ENCODE measurements around the gene SELENON. TPM values are rescaled to one million over a fixed set of nuclear protein-coding genes. Genes with fewer than 3 reads are reported as not detected.

The SELENON gene
- total RNA-seq, 4 donors from 2014 or later, result 19.7 to 34.5 (median 24.5) TPM

DNA sequence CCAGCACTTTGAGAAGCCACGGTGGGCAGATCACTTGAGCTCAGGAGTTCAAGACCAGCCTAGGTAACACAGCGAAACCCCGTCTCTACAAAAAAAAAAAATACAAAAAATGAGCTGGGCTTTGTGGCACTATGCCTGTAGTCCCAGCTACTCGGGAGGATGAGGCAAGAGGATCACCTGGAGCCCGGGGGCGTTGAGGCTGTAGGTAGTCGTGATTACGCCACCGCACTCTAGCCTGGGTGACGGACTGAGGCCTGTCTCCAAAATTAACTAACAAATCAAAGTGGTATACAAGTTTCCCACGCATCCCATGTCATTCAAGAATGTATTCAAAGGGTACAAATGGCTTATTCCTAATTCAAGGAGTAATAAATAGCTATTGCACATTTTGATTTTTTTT lies 56.9 kb downstream of the SELENON start:
- WGBS, 2 donors, result 77 to 81% methylated on average over 10 to 11 of the region's 11 CpGs
- H3K4me3 ChIP-seq, result no peak overlapping the region
- H3K36me3 ChIP-seq, result no peaks in the 10 kb centered on the region
- peaks cover 9 to 34% (median 12%) of the 10 kb centered on the region in 3 donors for H3K4me1 ChIP-seq
- DNase-seq, result no peak
- H3K9me3 ChIP-seq, result no peaks in the 10 kb centered on the region
- intact Hi-C loops (cut with DNase I), result no loop called here
- H3K27ac ChIP-seq, result no peak overlapping the region
- H3K27me3 ChIP-seq, result no peaks in the 10 kb centered on the region
- no peak for TF ChIP-seq POLR2A (IDR thresholded peaks at IDR 0.05)
- TF ChIP-seq, protein P1, sequence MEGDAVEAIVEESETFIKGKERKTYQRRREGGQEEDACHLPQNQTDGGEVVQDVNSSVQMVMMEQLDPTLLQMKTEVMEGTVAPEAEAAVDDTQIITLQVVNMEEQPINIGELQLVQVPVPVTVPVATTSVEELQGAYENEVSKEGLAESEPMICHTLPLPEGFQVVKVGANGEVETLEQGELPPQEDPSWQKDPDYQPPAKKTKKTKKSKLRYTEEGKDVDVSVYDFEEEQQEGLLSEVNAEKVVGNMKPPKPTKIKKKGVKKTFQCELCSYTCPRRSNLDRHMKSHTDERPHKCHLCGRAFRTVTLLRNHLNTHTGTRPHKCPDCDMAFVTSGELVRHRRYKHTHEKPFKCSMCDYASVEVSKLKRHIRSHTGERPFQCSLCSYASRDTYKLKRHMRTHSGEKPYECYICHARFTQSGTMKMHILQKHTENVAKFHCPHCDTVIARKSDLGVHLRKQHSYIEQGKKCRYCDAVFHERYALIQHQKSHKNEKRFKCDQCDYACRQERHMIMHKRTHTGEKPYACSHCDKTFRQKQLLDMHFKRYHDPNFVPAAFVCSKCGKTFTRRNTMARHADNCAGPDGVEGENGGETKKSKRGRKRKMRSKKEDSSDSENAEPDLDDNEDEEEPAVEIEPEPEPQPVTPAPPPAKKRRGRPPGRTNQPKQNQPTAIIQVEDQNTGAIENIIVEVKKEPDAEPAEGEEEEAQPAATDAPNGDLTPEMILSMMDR (IDR thresholded peaks at IDR 0.05), result no peak

DNA sequence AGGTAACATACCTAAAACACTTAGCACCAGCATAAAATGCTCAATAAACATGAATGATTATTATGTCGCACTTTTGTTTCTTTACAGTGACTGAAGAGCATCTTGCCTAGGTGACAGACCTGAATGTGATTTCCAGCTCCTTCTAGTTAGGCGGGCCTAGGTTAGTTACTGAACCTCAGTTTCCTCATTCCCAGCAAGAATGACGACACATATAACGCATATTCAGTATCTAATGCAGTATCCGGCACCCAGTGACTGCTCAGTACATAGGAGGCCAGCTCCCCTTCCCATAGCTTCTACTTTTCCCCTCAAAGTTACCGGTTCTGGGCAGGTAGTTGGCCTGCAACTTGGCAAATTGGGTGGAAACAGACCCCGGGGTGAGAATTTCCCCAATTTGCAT lies 58.5 kb downstream of the SELENON start:
- Histone ChIP-seq H3K4me3 (peak overlapping the region in 3 of 4 donors; percentile 51 to 63 (median 52)), H3K27ac (no peak overlapping the region), H3K27me3 (no peaks in the 10 kb centered on the region), H3K9me3 (no peaks in the 10 kb centered on the region), H3K36me3 (peaks cover 0 to 14% (median 0%) of the 10 kb centered on the region in 3 donors), H3K4me1 (peaks cover 9 to 49% (median 12%) of the 10 kb centered on the region in 3 donors)
- 21 to 41% methylated on average over 7 of the region's 7 CpGs for WGBS, 2 donors
- no peak for DNase-seq
- no peak for TF ChIP-seq POLR2A (IDR thresholded peaks at IDR 0.05)
- TF ChIP-seq, protein P1 (IDR thresholded peaks at IDR 0.05), result no peak
- intact Hi-C loops (cut with DNase I), result no loop called here

DNA sequence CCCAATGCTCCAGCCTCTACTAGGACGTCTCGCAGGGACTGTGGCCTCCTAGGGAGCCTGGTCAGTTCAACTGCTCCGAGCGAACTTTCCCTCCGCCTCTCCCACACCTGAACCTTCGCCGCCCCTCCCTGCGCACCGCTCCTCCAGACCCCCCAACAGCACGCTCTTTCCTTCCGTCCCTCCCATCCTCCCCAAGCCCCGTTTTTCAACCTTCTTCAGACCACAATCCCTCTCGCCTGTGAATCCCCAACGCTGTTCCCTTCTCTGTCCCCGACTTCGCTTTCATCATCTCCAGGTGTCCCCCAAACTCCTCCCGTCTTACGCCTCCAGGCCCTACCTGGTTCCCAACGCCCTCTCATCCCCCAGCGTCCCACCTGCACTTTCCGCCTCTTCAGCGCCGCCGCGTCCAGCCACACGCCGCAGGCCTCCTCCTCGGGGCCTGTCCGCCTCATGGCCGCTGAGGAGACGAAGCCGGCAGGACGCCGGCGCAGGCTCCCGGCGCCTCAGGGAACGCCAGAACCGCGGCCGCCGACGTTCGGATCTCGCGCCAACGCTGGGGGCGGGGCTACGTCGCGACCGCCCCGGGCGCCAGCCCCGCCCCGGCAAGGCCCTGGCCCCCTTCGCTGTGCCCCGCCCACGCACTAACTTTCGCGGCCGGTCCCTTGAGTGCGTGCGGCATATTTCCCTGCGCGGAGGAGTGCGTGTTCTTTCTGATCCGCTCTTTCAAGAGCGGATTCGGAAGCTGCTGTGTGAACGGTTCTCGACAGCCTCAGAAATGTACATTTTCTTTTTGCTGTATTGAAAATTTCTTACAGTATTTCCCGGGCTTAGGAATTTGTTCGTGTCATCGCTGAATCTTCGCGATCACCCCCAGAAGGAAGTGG lies 59.2 kb downstream of the SELENON start, which contains the start of gene AUNIP:
TSS of gene AUNIP (minus strand) at position 552 of the 884 bp plus-strand sequence. CDS start at position 452, 100 bp downstream.
- WGBS, 2 donors, result 3 to 5% methylated on average over 25 to 60 of the region's 77 CpGs
- peak; percentile 47 for DNase-seq
- H3K36me3 ChIP-seq, result peaks cover 0 to 16% (median 0%) of the 10 kb centered on the region in 3 donors
- peak within 1 kb of the TSS; percentile 37 to 63 (median 52) for H3K4me3 ChIP-seq
- peak within 1 kb of the TSS; percentile 62 to 85 (median 79) for H3K27ac ChIP-seq
- no peaks in the 10 kb centered on the region for H3K9me3 ChIP-seq
- H3K4me1 ChIP-seq, result peaks cover 12 to 54% (median 12%) of the 10 kb centered on the region in 3 donors
- no peaks in the 10 kb centered on the region for H3K27me3 ChIP-seq
- intact Hi-C loops (cut with DNase I), result no loop called here
- peak in 2 of 4 donors; percentile 72 to 76 for TF ChIP-seq POLR2A (IDR thresholded peaks at IDR 0.05)
- TF ChIP-seq, protein P1 (IDR thresholded peaks at IDR 0.05), result no peak

DNA sequence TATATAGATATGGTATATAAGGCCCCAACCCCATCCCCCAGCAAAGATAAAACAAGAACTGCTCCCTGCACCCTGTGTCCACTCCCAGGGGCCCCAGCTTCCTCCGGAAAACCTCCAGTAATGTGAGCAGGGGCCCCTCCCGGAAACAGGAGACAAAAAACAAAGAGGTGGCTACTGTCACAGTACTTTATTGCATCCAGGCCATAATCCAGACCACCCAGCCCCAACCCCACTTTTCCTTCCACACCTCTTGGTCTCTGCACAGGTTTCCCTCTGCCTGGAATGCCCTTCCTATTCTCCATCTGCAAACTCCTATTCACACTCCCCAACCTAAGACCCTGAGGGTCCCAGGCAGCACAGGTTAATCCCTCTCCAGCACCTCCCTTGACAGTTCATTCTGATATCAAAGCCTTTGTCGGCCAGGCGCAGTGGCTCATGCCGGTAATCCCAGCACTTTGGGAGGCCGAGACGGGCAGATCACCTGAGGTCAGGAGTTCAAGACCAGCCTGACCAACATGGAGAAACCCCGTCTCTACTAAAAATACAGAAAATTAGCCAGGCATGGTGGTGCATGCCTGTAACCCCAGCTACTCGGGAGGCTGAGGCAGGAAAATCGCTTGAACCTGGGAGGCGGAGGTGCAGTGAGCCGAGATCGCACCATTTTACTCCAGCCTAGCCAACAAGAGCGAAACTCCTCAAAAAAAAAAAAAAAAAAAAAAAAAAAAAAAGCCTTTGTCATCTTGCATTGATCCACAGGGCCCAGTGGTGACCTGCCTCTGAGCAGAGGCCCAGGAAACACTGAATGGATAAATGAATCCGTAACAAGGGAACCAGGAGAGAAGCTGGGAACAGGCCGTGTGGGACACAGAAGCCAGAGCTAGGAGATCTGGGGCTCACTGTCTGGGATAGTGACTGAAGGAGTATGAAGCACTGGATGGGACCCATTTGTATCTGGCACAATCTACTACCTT lies 61.6 kb downstream of the SELENON start:
- TF ChIP-seq, protein P1 (IDR thresholded peaks at IDR 0.05), result no peak
- no peak for TF ChIP-seq POLR2A (IDR thresholded peaks at IDR 0.05)
- H3K9me3 ChIP-seq, result no peaks in the 10 kb centered on the region
- peak overlapping the region in 2 of 4 donors; percentile 17 to 62 for H3K27ac ChIP-seq
- WGBS, 2 donors, result 57 to 68% methylated on average over 4 to 10 of the region's 16 CpGs
- intact Hi-C loops (cut with DNase I), result no loop called here
- H3K36me3 ChIP-seq, result peaks cover 0 to 16% (median 0%) of the 10 kb centered on the region in 3 donors
- no peaks in the 10 kb centered on the region for H3K27me3 ChIP-seq
- H3K4me1 ChIP-seq, result peaks cover 12 to 59% (median 12%) of the 10 kb centered on the region in 3 donors
- no peak for DNase-seq
- H3K4me3 ChIP-seq, result no peak overlapping the region
